Epithelial cell of esophagus (primary cell): ENCODE data around the gene HLA-DMA.

Experiments
- DNase-seq: peaks from one replicate; pipeline ENCODE4 v3.0.0; 2010; ENCODE audit warnings: low read depth
- H3K4me3 ChIP-seq: 2 replicates; pipeline ENCODE4 v1.5.1; 2011; ENCODE audit warnings: mild to moderate bottlenecking, low read length, control low read depth
- TF ChIP-seq, protein P1 (sequence below): IDR thresholded peaks from 2 replicates; pipeline ENCODE4 v1.5.1; 2011; ENCODE audit warnings: low read depth, mild to moderate bottlenecking, low read length, control low read depth, inconsistent platforms; ENCODE audit not compliant: insufficient read depth; ENCODE audit errors: missing control alignments

Gene HLA-DMA

DNA sequence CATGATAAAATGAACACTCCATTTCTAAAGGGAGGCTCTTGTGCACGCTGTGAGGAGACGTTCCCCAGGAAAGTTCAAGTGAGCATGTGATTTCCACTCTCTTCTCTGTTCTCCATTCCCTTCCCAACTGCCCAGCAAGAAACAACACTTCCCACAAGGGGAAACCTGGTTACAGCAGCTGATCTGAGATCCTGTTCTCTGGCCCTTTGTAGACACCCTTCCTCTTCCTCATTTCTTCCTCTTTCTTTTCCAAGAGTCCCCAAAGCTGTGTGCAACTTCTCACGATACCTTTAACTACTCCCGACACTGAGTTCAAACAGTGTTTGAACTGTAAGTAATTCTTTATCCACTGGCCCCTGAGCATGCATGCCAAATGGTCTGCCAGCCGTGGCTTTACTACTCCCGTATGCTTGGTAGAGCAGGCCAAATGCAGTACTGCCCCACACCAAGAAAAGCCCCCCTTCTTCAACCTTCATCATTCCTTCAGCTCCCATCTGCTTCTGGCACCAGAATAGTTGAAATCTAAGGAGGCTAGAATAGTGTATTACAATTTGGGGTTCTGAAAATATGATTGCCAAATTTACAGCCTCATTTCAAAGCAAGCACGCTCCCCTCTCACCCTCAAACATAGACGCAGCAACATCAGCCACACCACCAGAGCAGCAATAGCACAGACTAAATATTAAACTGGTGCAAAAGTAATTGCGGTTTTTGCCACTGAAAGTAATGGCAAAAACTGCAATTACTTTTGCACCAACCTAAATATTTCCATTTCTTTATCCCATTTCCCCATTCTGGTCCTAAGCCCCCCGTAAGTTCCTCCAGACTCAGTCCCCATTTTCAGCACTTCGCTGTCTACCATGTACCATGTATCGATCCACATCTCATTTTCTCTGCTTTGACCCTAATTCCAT lies 16.4 kb downstream of the HLA-DMA start:
- TF ChIP-seq, protein P1, sequence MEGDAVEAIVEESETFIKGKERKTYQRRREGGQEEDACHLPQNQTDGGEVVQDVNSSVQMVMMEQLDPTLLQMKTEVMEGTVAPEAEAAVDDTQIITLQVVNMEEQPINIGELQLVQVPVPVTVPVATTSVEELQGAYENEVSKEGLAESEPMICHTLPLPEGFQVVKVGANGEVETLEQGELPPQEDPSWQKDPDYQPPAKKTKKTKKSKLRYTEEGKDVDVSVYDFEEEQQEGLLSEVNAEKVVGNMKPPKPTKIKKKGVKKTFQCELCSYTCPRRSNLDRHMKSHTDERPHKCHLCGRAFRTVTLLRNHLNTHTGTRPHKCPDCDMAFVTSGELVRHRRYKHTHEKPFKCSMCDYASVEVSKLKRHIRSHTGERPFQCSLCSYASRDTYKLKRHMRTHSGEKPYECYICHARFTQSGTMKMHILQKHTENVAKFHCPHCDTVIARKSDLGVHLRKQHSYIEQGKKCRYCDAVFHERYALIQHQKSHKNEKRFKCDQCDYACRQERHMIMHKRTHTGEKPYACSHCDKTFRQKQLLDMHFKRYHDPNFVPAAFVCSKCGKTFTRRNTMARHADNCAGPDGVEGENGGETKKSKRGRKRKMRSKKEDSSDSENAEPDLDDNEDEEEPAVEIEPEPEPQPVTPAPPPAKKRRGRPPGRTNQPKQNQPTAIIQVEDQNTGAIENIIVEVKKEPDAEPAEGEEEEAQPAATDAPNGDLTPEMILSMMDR: no peak
- no peak for DNase-seq
- no peak overlapping the region for H3K4me3 ChIP-seq

DNA sequence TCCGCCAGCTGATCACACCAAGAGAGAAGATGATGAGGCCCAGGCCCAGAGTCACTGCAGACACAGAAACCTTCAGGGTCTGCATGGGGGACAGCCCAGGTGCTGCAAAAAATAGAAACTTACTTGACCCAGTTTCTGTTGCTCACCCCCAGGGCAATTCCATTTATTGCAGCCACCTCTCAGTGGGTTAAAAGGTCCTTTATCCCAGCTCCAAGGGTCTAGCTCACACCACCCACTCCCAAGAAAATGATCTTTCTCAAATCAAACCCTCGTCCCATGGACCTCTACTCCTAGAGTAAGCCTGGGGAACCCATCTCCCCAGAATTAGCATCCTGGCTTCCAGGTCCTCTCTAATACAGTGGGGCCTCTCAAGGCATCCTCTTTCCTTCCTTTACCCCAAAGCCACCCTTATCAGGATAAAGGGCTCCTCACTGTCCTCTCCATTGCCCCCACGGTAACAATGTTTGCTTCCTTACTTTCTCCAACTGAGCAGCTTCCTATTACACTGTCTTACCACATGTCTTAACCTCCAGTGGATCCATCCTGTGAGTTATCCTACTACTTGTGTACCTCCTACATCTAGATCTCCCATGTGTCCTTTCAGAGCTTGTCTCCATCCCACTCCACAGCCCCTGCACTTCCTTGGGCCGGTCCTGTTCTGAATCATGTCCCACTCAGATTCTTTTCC lies 17.2 kb downstream of the HLA-DMA start:
- H3K4me3 ChIP-seq: no peak overlapping the region
- TF ChIP-seq, protein P1: no peak
- DNase-seq: no peak

DNA sequence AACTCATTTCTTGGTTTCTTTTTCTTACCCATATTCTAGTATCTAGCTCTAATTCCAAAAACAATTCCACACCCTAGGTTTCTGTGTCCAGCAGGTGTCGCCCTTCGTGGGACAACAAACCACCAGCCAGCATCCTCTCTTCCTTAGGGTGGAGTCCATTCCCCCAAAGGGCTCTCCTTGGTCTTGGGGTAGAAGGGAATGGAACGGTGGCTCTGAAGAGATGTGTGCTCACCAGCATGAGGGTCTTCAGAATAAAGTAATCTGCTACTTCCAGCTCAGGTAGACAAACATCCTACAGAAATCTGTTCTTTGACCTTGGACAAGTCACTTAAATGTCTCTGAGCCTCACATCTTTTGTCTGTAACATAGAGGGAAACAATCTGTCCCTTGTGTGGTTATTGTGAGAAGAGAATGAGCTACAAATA lies 19.2 kb downstream of the HLA-DMA start:
- peak; percentile 77 for DNase-seq
- H3K4me3 ChIP-seq: no peak overlapping the region
- TF ChIP-seq, protein P1: peak; percentile 90

DNA sequence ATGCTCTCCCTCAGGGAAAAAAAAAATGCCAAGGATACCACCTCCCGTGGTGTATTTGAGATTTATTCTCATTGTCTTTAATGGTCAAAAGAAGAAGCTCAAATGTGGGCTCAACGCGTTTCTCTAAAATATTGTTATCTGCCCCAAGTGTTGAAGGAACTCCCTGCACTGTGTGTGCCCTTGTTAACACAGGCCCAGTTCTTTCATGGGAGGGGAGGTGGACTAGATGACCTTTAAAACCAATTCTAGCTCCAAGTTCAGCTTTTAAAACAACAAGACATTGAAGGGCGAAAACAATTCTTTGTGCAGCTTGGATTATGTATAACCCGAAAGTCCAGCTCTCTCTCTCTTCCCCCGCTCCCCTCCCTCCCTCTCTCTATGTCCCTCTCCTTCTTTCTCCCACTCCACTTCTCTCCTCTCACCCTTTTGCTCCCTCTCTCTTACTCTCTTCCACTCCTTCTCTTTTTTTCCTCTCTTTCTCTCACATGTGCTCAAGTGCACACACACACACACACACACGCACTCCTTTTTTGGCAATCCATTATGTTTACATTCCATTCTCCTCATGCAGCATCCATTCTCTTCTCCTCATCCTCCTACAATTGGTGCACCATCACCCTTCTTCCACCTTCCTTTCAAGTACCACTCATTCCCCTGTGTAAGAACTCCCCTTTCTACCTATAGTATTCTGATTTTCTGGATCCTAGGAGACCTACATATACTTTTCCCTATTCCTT lies 20.6 kb downstream of the HLA-DMA start:
- peak; percentile 29 for DNase-seq
- H3K4me3 ChIP-seq: no peak overlapping the region
- TF ChIP-seq, protein P1: no peak

DNA sequence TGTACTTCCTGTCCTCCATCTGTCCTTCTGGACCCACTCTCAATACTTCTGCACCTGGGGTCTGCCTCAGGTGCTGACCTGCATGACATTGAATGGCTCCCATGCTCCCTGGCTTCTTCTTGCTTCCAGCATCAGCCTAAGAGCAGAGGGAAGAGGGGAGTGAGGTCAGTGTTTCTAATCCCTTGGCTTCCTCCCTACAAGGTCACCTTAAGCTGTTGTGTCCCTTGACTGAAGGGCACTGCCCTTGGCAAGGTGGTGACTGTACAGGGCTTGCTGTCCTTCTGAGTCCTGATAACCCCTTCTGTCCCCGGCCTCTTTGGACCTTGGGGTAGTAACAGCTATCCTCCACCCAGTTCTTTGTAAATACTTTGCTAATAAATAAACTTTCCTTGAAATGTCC lies 21.7 kb downstream of the HLA-DMA start:
- H3K4me3 ChIP-seq: no peak overlapping the region
- DNase-seq: no peak
- TF ChIP-seq, protein P1: no peak

DNA sequence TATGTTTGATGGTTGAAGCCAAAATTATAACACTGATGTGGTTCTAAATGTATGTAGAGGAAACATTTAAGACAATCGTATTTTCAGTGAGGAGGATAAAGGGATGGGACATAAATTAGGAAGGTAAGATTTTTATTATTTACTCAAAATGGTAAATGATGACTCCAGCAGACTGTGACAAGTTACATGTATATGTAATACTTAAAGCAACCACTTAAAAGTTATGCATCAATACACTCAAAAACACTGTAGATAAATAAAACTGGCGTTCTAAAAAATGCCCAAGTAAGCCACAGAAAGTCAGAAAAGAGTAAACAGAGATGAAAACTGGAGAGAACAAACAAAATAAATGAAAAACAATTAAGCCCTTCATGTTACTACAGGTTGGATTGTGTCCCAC lies 30.8 kb downstream of the HLA-DMA start:
- TF ChIP-seq, protein P1: no peak
- no peak overlapping the region for H3K4me3 ChIP-seq
- DNase-seq: no peak
